NCI-H1105 (cell line): ENCODE measurements around the gene CMA1.
"Not testable (repeated sequence)": the region's sequence is repeated elsewhere in the genome, so short reads cannot be mapped to it uniquely, and the experiment has no call there.

Experiments
- DNase-seq: peaks from one replicate; lab custom pipeline; 2025; lab: John Stamatoyannopoulos, UW

Gene CMA1, protein sequence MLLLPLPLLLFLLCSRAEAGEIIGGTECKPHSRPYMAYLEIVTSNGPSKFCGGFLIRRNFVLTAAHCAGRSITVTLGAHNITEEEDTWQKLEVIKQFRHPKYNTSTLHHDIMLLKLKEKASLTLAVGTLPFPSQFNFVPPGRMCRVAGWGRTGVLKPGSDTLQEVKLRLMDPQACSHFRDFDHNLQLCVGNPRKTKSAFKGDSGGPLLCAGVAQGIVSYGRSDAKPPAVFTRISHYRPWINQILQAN

GRCh38 chr14:24508155-24508840 is at the start of gene CMA1:
Gene CMA1, minus strand, starts transcription at chr14:24508265. Its CDS starts 30 bp downstream, at chr14:24508235.
- DNase-seq = no peak

GRCh38 chr14:24556756-24557155 is 48.7 kb upstream of the CMA1 start:
- no peak for DNase-seq

DNA sequence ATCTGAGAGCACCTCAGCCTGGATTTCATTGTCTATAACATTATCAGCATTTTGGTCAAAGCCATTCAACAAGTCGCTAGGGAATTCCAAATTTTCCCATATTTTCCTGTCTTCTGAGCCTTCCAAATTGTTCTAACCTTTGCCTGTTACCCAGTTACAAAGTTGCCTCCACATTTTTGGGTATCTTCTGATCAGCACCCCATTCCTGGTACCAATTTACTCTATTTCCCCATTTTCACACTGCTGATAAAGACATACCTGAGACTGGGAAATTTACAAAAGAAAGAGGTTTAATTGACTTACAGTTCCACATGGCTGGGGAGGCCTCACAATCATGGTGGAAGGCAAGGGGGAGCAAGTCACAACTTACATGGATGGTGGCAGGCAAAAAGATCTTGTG is 41.0 kb upstream of the CMA1 start:
- not testable (repeated sequence) for DNase-seq

DNA sequence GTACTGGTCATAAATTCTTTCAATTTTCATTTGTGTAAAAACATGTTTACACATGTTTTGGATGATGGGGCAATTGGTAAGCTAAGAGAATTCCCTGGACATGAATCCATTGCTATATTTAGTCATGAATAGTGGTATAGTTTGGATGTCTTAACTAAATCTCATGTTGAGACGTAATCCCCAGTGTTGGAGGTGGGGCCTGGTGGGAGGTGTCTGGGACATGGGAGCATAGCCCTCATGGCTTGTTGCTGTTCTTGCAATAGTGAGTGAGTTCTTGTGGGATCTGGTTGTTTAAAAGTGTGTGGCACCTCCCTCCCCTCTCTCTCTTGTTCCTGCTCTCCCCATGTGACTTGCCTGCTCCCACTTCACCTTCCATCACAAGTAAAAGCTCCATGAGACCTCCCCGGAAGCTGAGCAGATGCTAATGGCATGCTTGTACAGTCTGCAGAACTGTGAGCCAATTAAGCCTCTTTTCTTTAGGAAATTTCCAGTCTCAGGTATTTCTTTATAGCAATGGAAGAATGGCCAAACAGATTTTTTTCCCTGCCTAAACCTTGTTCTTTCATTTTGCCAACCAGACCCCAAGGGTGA is 34.4 kb upstream of the CMA1 start:
- DNase-seq = no peak

- DNase-seq = no peak
Measured at GRCh38 chr14:24535737-24536136, 27.7 kb upstream of the CMA1 start.

GRCh38 chr14:24534286-24534685 is 26.2 kb upstream of the CMA1 start:
- DNase-seq = no peak

GRCh38 chr14:24525877-24526620 is 18.0 kb upstream of the CMA1 start:
- DNase-seq = not testable (repeated sequence)

DNA sequence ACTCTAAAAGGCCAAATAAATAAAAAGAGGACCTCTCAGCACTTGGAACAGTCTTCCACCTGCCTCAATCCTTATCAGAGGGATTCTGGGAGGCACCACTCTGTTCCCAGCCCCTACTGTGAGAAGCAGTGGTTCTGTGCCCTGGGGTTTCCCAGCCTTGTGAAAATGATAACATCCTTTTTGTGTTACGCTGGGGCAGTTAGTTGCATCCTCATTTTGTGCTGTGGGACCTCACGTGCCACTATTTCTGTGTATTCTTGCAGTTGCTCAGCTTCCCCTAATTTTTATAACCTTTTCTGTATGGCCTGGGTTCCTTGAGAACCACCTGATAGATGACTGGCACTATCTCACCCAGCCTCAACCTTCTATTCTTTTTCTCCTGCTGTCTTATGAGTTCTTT is 10.8 kb upstream of the CMA1 start:
- DNase-seq = no peak

DNA sequence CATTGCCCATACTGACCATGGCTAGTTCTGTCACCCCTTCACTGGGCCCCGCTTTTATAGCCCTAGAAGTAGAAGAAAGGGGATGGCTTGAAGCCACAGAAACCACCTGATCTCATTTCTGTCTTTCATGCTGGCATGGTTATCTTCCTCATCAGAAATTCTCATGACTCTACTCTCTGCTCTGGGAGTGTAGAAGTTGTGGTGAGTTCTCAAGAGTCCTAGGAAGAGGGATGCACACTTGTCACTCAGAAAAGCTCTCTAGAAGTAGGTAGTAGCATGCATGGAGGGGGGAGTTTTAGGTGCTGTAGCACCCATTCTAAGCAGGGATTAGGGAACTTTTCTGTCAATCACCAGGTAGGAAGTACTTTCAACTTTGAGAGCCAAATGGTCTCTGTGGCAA is 6.1 kb upstream of the CMA1 start:
- no peak for DNase-seq

- DNase-seq = no peak
Measured at GRCh38 chr14:24513009-24513408, 4.9 kb upstream of the CMA1 start.

DNA sequence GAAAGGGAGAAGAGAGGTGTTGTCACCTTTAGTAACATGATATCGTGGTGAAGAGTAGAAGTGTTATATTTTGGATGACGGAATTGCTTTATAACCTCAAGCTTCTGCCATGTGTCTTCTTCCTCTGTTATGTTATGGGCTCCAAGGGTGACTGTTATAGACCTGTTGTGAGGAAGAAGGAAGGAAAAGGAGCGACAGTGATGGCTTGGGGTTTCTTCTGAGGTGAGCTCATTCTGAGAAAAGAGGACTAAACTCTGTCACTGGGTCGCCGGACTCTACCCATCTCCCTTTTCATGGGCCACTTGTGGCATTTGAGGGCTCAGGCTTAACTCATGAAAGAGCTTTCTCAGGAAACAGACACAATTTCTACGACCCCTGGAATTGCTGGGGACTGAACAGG is 1.6 kb downstream of the CMA1 start:
- DNase-seq = no peak

DNA sequence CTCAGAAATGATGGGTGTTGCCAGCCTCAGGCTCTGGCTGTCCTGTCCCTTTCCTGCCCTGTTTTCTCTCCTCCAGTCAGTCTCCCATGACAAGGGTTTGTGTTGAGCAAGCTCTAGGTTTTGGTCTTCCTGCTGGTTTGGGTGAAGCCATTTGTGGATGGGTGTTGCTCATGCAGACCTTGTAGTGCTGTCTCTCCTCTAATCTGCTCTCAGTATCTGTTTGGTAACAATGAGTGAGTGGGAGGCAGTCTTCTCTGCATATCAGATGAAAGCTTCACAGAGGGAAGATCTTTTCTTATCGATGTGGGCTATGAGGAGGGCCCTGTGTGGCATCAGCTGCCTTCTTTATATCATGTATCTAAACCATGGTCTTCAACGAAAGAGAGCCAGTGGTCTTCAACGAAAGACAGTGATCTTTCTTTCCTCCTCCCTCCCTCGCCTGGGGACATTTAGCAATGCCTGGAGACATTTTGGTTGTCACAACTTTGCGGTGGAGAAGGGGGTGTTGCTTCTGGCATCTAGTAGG is 3.6 kb downstream of the CMA1 start:
- no peak for DNase-seq

- not testable (repeated sequence) for DNase-seq
Measured at GRCh38 chr14:24491586-24492408, 16.3 kb downstream of the CMA1 start.

DNA sequence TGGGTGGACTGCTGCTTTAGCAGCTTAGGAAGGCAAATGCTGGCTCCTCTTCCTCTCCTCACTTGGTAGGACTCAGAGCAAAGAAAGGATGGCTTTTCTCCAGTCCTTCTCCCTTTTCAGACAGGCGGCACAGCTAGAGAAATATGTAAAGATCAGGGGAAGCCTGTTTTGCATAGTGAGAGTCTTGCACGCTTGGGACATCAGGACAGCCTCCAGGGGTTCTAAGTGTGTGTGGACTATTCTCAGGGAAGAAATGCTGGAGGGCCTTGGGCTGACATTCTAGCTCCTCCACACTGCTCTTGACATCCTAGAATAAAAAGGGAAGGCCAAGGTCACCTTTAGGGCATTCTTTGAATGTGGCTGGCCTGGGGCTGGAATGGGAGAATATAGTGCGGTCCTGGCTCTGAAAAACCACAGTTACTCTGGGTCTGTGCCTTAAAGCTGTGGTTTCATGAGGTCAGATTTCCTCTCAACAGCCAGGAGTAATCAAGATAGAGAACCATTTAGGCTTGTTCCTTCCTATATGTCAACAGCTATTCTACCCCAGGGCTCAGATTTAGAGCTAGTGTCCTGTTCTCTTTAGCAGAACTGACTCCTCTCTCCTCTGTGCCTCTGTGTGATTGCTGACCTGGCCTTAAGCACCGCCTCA is 24.3 kb downstream of the CMA1 start:
- DNase-seq = no peak

- not testable (repeated sequence) for DNase-seq
Measured at GRCh38 chr14:24482699-24483303, 25.3 kb downstream of the CMA1 start.

DNA sequence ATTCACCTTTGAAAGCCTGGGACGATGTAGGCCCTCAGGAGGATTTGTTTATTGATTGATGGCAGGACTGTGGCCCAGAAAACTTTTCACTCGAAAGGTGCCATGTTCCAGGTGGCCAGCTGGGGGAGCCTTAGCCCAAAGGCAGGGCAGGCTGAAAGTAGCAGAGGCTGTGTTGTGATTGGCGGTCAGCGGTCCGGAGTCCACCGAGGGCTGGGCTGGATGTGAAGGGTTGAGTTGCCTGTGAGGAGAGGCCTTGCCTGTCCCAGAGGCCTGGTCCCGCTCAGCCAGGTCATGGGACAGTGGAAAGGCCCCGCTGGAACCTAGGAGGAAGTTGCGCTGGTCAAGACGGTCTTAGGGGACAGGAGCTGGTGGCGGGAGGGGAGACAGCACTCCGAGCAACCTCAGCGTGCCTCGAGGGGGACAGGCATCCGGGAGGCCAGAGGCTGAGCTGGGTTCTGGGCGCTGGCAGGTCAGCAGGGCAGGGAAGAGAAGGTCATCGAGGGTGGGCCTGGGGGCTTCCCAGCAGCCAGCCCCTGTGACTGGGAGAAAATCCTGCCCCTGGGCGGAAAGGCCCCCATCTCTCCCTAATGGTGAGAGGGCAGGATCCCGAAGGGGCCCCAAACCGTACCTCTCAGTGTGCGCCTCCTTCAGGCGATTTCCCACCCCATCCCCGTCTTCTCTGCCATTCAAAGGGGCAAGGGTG is 26.3 kb downstream of the CMA1 start:
- DNase-seq = no peak

- DNase-seq = not testable (repeated sequence)
Measured at GRCh38 chr14:24479999-24480398, 28.1 kb downstream of the CMA1 start.

DNA sequence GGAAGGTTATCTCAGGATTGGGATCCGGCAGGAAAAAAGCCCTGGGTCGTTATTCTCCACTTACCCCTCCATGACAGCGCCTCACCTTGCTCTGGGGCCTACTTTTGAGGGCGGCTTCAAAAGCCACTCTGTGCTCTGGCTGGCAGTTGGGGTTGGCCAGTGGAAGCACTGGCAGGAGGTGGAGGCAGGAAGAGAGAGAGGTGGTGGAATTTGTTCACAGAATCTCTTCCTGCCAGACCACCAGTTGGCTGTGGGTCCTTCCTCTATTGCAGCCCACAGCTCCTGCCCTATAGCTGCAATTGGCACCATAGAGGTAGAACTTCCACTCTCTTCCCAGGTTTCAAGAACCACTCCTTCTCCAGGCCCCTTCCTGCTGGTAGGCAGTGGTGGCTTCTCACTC is 32.8 kb downstream of the CMA1 start:
- DNase-seq = no peak

DNA sequence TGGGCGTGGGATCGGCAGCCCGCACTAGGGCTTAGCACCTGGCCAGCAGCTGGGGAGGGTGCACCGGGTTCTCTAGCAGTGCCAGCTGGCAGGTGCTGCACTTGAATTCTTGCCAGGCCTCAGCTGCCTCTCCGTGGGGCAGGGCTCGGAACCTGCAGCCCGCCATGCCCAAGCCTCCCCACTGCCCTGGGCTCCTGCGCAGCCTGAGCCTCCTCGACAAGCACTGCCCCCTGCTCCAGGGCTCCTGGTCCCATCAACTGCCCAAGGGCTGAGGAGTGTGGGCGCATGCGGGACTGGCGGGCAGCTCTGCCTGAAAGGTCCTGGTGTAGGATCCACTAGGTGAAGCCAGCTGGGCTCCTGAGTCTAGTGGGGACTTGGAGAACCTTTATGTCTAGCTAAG is 34.9 kb downstream of the CMA1 start:
- no peak for DNase-seq

- not testable (repeated sequence) for DNase-seq
Measured at GRCh38 chr14:24470450-24470849, 37.6 kb downstream of the CMA1 start.
